ENCODE results near the gene LINC01488. TPM values are rescaled to one million over a fixed set of nuclear protein-coding genes. Genes with fewer than 3 reads are reported as not detected.

Gene LINC01488
- total RNA-seq, 4 donors from 2014 or later, result not detected

DNA sequence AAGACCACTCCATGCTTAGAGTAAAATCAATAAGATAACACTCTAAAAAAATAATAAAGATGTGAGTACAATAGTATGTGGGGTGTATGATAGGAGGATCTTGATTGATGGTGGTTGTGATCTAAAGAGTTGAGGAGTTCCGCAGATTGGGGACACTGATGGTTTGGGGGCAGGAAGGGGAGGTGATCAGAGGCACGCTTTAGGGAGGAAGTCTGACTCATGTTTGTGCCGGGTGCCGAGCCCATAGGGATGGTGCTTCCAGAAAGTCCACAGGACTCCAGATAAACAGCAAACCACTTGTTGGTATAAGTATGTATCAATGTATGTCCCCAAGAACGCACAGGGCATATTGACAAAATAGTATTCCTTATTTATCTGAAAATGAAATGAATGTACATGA, 27.5 kb downstream of the LINC01488 start:
- Histone ChIP-seq H3K4me1 (no peaks in the 10 kb centered on the region), H3K4me3 (no peak overlapping the region), H3K9me3 (no peaks in the 10 kb centered on the region), H3K27ac (no peak overlapping the region), H3K27me3 (no peaks in the 10 kb centered on the region), H3K36me3 (no peaks in the 10 kb centered on the region)
- intact Hi-C loops (cut with DNase I; ENCODE audit: low total_unique reads), result no loop called here
- in situ Hi-C loops (cut with MboI; ENCODE audit: low pct_ligation_motif_present in 1 of 4, low pct_unique_long_range_greater_than_20kb in 1 of 4, low sequenced_read_pairs in 3 of 4), result no loop called here
- TF ChIP-seq, protein P1, sequence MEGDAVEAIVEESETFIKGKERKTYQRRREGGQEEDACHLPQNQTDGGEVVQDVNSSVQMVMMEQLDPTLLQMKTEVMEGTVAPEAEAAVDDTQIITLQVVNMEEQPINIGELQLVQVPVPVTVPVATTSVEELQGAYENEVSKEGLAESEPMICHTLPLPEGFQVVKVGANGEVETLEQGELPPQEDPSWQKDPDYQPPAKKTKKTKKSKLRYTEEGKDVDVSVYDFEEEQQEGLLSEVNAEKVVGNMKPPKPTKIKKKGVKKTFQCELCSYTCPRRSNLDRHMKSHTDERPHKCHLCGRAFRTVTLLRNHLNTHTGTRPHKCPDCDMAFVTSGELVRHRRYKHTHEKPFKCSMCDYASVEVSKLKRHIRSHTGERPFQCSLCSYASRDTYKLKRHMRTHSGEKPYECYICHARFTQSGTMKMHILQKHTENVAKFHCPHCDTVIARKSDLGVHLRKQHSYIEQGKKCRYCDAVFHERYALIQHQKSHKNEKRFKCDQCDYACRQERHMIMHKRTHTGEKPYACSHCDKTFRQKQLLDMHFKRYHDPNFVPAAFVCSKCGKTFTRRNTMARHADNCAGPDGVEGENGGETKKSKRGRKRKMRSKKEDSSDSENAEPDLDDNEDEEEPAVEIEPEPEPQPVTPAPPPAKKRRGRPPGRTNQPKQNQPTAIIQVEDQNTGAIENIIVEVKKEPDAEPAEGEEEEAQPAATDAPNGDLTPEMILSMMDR (IDR thresholded peaks at IDR 0.05), result no peak
- TF ChIP-seq EP300 (IDR thresholded peaks at IDR 0.05; ENCODE audit: low read depth) (no peak), POLR2A (IDR thresholded peaks at IDR 0.05) (no peak), POLR2AphosphoS5 (IDR thresholded peaks at IDR 0.05) (no peak)
- no peak for DNase-seq
- 41 to 58% methylated on average over 4 to 5 of the region's 5 CpGs for WGBS, 2 donors (ENCODE audit: low coverage in 1 of 2)

DNA sequence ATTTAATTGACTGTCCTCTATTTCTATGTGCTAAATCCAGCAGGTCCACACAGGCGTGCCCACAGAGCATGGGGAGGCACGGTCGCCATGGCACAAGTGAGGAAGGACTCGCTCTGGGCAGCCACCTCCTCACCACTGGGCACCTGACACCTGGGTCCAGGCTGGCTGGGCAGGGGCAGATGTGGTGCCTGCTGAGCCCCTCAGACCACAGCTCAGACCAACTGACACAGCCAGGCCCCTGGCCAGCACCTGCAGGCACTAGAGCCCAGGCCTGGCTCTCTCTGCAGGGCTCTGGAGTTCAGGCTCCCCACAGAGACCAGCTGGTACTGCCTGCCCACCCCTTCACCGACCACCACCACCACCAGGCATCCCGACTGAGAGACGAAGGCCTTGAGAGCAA, 27.9 kb downstream of the LINC01488 start:
- H3K4me3 ChIP-seq, result no peak overlapping the region
- in situ Hi-C loops (cut with MboI; ENCODE audit: low pct_ligation_motif_present in 1 of 4, low pct_unique_long_range_greater_than_20kb in 1 of 4, low sequenced_read_pairs in 3 of 4), result no loop called here
- intact Hi-C loops (cut with DNase I; ENCODE audit: low total_unique reads), result no loop called here
- H3K36me3 ChIP-seq, result no peaks in the 10 kb centered on the region
- no peaks in the 10 kb centered on the region for H3K9me3 ChIP-seq
- H3K27ac ChIP-seq, result no peak overlapping the region
- H3K4me1 ChIP-seq, result no peaks in the 10 kb centered on the region
- 96 to 100% methylated on average over 2 to 7 of the region's 7 CpGs for WGBS, 2 donors (ENCODE audit: low coverage in 1 of 2)
- TF ChIP-seq POLR2A (IDR thresholded peaks at IDR 0.05) (no peak), EP300 (IDR thresholded peaks at IDR 0.05; ENCODE audit: low read depth) (no peak), POLR2AphosphoS5 (IDR thresholded peaks at IDR 0.05) (no peak)
- TF ChIP-seq, protein P1 (IDR thresholded peaks at IDR 0.05), result no peak
- DNase-seq, result no peak
- no peaks in the 10 kb centered on the region for H3K27me3 ChIP-seq

DNA sequence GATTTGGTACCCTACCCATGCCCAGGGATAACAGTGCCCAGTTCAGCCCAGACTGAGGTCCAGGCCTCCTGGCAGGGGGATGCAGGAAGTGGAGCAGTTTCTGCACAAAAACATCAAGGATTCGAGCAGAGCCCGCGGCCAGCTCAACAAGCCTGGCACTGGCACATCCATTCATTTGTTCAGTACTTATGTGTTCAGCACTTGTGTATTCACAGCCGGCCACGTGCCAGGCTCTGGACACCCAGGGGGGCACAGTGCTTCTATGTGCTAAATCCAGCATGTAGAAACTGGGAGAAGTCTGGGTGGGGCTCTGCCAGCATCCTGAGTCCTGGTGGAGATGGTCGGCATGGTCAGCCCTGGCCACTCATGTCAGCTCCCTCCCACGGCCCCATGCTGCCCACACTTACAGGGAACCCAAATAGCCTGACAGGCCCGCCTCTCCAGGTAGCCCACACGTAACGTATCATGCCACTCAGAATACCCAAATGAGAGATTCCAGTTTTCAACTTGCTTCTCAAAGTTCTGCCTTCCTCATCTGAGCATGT, 28.5 kb downstream of the LINC01488 start:
- Histone ChIP-seq H3K36me3 (no peaks in the 10 kb centered on the region), H3K27me3 (no peaks in the 10 kb centered on the region), H3K9me3 (no peaks in the 10 kb centered on the region), H3K27ac (no peak overlapping the region), H3K4me1 (no peaks in the 10 kb centered on the region), H3K4me3 (no peak overlapping the region)
- TF ChIP-seq, protein P1 (IDR thresholded peaks at IDR 0.05), result no peak
- TF ChIP-seq EP300 (IDR thresholded peaks at IDR 0.05; ENCODE audit: low read depth) (no peak), POLR2AphosphoS5 (IDR thresholded peaks at IDR 0.05) (no peak), POLR2A (IDR thresholded peaks at IDR 0.05) (no peak)
- no peak for DNase-seq
- in situ Hi-C loops (cut with MboI; ENCODE audit: low pct_ligation_motif_present in 1 of 4, low pct_unique_long_range_greater_than_20kb in 1 of 4, low sequenced_read_pairs in 3 of 4) (no loop called here), intact Hi-C loops (cut with DNase I; ENCODE audit: low total_unique reads) (no loop called here)
- WGBS, 2 donors (ENCODE audit: low coverage in 1 of 2), result 86% methylated on average over 10 of the region's 10 CpGs; no CpG with 5 or more reads in 1 of the 2 donors

DNA sequence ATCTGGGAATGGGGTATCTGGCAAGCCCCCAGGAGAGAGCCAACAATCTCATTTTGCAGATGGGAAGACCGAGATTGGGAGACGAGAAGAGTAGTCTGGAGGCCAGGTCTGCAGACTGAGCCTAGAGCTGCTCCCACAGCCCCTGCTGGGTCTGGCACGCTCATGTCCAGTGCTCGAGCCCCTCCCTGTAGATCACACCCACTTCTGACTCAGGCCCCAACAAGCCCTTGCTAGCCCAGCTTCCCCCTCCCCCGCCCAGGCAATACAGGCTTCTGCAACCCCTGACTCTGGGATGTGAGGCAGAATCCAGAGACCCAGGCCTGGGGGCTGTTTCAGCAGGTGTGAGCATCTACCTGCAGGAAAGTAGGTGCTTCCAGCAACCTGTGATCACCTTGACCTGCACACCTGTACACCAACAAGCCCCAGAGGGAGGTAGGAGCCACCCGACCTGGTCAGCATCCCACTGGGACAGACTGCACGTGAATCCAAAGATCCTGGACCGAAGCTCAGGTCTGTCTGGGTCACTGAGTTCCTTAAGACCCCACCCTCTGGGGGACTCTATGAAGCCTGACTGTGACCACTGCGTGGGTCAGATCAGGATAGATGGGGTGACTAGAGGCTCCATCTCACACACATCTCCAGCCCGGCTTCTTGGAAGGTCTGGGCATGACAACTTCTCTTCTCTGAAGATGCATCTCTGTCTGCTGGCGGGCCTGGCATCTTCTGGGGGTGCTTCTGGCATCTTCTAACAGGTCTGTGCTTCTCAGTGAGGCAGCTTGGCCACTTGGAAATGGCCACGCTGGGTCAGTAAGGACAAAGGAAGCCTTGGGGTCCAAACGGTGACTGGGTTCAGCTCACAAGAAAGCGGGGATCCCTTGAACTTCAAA, 29.3 kb downstream of the LINC01488 start:
- H3K9me3 ChIP-seq, result no peaks in the 10 kb centered on the region
- 85% methylated on average over 14 of the region's 14 CpGs; no CpG with 5 or more reads in 1 of the 2 donors for WGBS, 2 donors (ENCODE audit: low coverage in 1 of 2)
- H3K4me1 ChIP-seq, result no peaks in the 10 kb centered on the region
- no peak for DNase-seq
- H3K36me3 ChIP-seq, result no peaks in the 10 kb centered on the region
- intact Hi-C loops (cut with DNase I; ENCODE audit: low total_unique reads), result no loop called here
- in situ Hi-C loops (cut with MboI; ENCODE audit: low pct_ligation_motif_present in 1 of 4, low pct_unique_long_range_greater_than_20kb in 1 of 4, low sequenced_read_pairs in 3 of 4), result no loop called here
- TF ChIP-seq POLR2AphosphoS5 (IDR thresholded peaks at IDR 0.05) (no peak), POLR2A (IDR thresholded peaks at IDR 0.05) (no peak), EP300 (IDR thresholded peaks at IDR 0.05; ENCODE audit: low read depth) (no peak)
- TF ChIP-seq, protein P1 (IDR thresholded peaks at IDR 0.05), result no peak
- H3K27me3 ChIP-seq, result no peaks in the 10 kb centered on the region
- H3K4me3 ChIP-seq, result no peak overlapping the region
- H3K27ac ChIP-seq, result no peak overlapping the region

Measured in transverse colon (tissue), 4 donors.